Measurements from ENCODE around the gene PHOX2B.

PHOX2B gene

GRCh38 chr4:41701983-41702382 lies 46.5 kb downstream of the PHOX2B start:
- peaks cover 2% of the 10 kb centered on the region for H3K27me3 ChIP-seq (ENCODE audit: insufficient read depth, poor library complexity, severe bottlenecking)
- DNase-seq (ENCODE audit: low read depth in 1 of 2, low spot score in 1 of 2), result no peak
- TF ChIP-seq SPI1 (IDR thresholded peaks at IDR 0.05; ENCODE audit: borderline replicate concordance, low read depth) (no peak), CTCF (IDR thresholded peaks at IDR 0.05; ENCODE audit: insufficient read depth, low read length) (no peak), POLR2AphosphoS5 (IDR thresholded peaks at IDR 0.05; ENCODE audit: low read depth) (no peak), GABPA (IDR thresholded peaks at IDR 0.05; ENCODE audit: low read depth) (no peak)
- TF ChIP-seq, protein P1, sequence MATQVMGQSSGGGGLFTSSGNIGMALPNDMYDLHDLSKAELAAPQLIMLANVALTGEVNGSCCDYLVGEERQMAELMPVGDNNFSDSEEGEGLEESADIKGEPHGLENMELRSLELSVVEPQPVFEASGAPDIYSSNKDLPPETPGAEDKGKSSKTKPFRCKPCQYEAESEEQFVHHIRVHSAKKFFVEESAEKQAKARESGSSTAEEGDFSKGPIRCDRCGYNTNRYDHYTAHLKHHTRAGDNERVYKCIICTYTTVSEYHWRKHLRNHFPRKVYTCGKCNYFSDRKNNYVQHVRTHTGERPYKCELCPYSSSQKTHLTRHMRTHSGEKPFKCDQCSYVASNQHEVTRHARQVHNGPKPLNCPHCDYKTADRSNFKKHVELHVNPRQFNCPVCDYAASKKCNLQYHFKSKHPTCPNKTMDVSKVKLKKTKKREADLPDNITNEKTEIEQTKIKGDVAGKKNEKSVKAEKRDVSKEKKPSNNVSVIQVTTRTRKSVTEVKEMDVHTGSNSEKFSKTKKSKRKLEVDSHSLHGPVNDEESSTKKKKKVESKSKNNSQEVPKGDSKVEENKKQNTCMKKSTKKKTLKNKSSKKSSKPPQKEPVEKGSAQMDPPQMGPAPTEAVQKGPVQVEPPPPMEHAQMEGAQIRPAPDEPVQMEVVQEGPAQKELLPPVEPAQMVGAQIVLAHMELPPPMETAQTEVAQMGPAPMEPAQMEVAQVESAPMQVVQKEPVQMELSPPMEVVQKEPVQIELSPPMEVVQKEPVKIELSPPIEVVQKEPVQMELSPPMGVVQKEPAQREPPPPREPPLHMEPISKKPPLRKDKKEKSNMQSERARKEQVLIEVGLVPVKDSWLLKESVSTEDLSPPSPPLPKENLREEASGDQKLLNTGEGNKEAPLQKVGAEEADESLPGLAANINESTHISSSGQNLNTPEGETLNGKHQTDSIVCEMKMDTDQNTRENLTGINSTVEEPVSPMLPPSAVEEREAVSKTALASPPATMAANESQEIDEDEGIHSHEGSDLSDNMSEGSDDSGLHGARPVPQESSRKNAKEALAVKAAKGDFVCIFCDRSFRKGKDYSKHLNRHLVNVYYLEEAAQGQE (IDR thresholded peaks at IDR 0.05; ENCODE audit: insufficient replicate concordance, low read depth), result no peak
- H3K4me3 ChIP-seq (replicated peaks; ENCODE audit: insufficient read depth, low read length), result no peak overlapping the region
- no peak overlapping the region for H3K27ac ChIP-seq (replicated peaks)

DNA sequence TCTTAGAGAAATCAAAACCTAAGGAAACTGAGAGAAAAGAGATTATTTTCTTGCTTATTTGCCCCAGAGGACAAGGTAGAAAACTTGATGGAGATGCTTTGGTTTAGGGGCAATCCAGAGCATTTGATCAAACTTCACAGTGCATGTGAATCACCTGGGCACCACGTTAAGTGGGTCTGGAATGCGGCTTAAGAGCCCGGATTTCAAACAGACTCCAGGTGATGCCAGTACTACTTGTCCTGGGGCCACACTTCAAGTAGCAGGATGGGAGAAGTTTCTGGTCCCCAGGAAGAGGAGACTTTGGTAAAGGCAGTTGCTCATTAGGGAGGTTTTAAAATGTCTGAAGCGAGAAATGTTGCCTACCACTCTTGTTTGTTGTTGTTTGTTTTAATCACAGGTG lies 51.8 kb downstream of the PHOX2B start:
- Histone ChIP-seq H3K4me3 (replicated peaks; ENCODE audit: insufficient read depth, low read length) (no peak overlapping the region), H3K27me3 (ENCODE audit: insufficient read depth, poor library complexity, severe bottlenecking) (peaks cover 2% of the 10 kb centered on the region), H3K27ac (replicated peaks) (no peak overlapping the region)
- TF ChIP-seq POLR2AphosphoS5 (IDR thresholded peaks at IDR 0.05; ENCODE audit: low read depth) (no peak), CTCF (IDR thresholded peaks at IDR 0.05; ENCODE audit: insufficient read depth, low read length) (no peak), GABPA (IDR thresholded peaks at IDR 0.05; ENCODE audit: low read depth) (no peak), SPI1 (IDR thresholded peaks at IDR 0.05; ENCODE audit: borderline replicate concordance, low read depth) (no peak)
- TF ChIP-seq, protein P1 (IDR thresholded peaks at IDR 0.05; ENCODE audit: insufficient replicate concordance, low read depth), result no peak
- no peak for DNase-seq (ENCODE audit: low read depth in 1 of 2, low spot score in 1 of 2)

DNA sequence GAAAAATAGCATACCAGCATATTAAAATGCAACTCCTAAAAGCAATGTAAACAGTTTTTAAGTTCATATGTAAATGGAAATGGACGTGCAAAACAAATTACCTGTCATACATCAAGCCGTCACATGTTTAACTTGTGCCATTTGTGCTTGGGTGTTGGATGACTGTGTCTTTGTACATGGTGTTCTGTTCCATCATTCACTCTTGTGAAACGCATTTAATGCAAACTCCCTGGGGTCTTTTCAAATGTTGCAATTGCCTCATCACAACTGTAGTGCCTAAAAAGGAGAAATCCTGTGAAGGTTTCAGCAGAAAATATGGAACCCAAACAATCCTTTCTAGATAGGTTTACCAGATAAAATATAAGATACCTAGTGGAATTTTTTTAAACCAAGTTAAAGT lies 52.4 kb downstream of the PHOX2B start:
- TF ChIP-seq SPI1 (IDR thresholded peaks at IDR 0.05; ENCODE audit: borderline replicate concordance, low read depth), result no peak
- no peak for TF ChIP-seq CTCF (IDR thresholded peaks at IDR 0.05; ENCODE audit: insufficient read depth, low read length)
- TF ChIP-seq, protein P1 (IDR thresholded peaks at IDR 0.05; ENCODE audit: insufficient replicate concordance, low read depth), result no peak
- TF ChIP-seq GABPA (IDR thresholded peaks at IDR 0.05; ENCODE audit: low read depth), result no peak
- TF ChIP-seq POLR2AphosphoS5 (IDR thresholded peaks at IDR 0.05; ENCODE audit: low read depth), result no peak
- Histone ChIP-seq H3K27ac (replicated peaks) (no peak overlapping the region), H3K27me3 (ENCODE audit: insufficient read depth, poor library complexity, severe bottlenecking) (peaks cover 2% of the 10 kb centered on the region), H3K4me3 (replicated peaks; ENCODE audit: insufficient read depth, low read length) (no peak overlapping the region)
- no peak for DNase-seq (ENCODE audit: low read depth in 1 of 2, low spot score in 1 of 2)

Measured in HL-60 (cell line).